DND-41 (cell line): ENCODE results near the gene MRPL33.

Source experiments
- ATAC-seq: fragments of 200-7000 bp; cut with Tn5 transposase; 3 replicates; pipeline ENCODE4 v1.9.1; 2021; ENCODE audit warnings: low read depth; ENCODE audit not compliant: insufficient read depth
- DNase-seq: peaks from one replicate; pipeline ENCODE4 v3.0.0-alpha.2; 2020
- H2AFZ ChIP-seq: 2 replicates; pipeline ENCODE4 v1.6.0; 2012; ENCODE audit warnings: low read depth, low read length
- H3K27ac ChIP-seq: 2 replicates; pipeline ENCODE4 v1.5.1; 2012; ENCODE audit warnings: low read length, inconsistent platforms
- H3K27me3 ChIP-seq: fragments of 200-600 bp; sonication (generic); 2 replicates; pipeline ENCODE4 v1.6.0; 2012; ENCODE audit warnings: low read length, mild to moderate bottlenecking, inconsistent platforms; ENCODE audit not compliant: insufficient read depth, poor library complexity
- H3K36me3 ChIP-seq: 2 replicates; pipeline ENCODE4 v1.5.1; 2012; ENCODE audit warnings: low read length, inconsistent platforms; ENCODE audit not compliant: insufficient read depth
- H3K4me1 ChIP-seq: 2 replicates; pipeline ENCODE4 v1.5.1; 2012; ENCODE audit warnings: mild to moderate bottlenecking, low read length; ENCODE audit not compliant: insufficient read depth
- H3K4me2 ChIP-seq: 2 replicates; pipeline ENCODE4 v1.6.0; 2012; ENCODE audit warnings: mild to moderate bottlenecking, moderate library complexity, low read length, inconsistent platforms; ENCODE audit not compliant: insufficient read depth
- H3K4me3 ChIP-seq, 2 experiments: fragments of 200-600 bp in 1 of 2; shearing (Covaris generic) in 1 of 2; 2 replicates each; pipeline ENCODE4 v1.5.1; 2012 to 2016; ENCODE audit warnings: inconsistent platforms in 2 of 2, low read length in 2 of 2, mild to moderate bottlenecking in 2 of 2, low read depth in 1 of 2, moderate library complexity in 1 of 2
- H3K79me2 ChIP-seq: 2 replicates; pipeline ENCODE4 v1.6.0; 2012; ENCODE audit warnings: low read length, inconsistent platforms; ENCODE audit not compliant: insufficient read depth
- H3K9ac ChIP-seq: 2 replicates; pipeline ENCODE4 v1.6.0; 2012; ENCODE audit warnings: low read depth, mild to moderate bottlenecking, inconsistent platforms, low read length, moderate library complexity
- H3K9me3 ChIP-seq: 2 replicates; pipeline ENCODE4 v1.5.1; 2012; ENCODE audit warnings: low read length, moderate library complexity, mild to moderate bottlenecking, inconsistent platforms; ENCODE audit not compliant: insufficient read depth, severe bottlenecking
- H4K20me1 ChIP-seq: 2 replicates; pipeline ENCODE4 v1.6.0; 2012; ENCODE audit warnings: low read length; ENCODE audit not compliant: insufficient read depth
- EZH2 ChIP-seq: IDR thresholded peaks from 3 replicates; pipeline ENCODE4 v1.6.1; 2012; ENCODE audit warnings: borderline replicate concordance, low read depth, mild to moderate bottlenecking, moderate library complexity, low read length, inconsistent platforms; ENCODE audit not compliant: severe bottlenecking
- TF ChIP-seq, protein P1 (sequence below): IDR thresholded peaks from 2 replicates; pipeline ENCODE4 v1.5.1; 2012; ENCODE audit warnings: borderline replicate concordance, low read length, moderate library complexity, mild to moderate bottlenecking; ENCODE audit not compliant: poor library complexity, severe bottlenecking; ENCODE audit errors: extremely low read depth

Gene MRPL33

GRCh38 chr2:27765621-27766286, 5.8 kb upstream of the MRPL33 start:
- Histone ChIP-seq H3K27me3 (peaks cover 6% of the 10 kb centered on the region), H4K20me1 (no peaks in the 10 kb centered on the region), H3K4me2 (no peak overlapping the region), H3K4me3 (no peak overlapping the region), H3K4me1 (peaks cover 1% of the 10 kb centered on the region), H3K9ac (no peak overlapping the region), H2AFZ (no peak overlapping the region), H3K27ac (no peak overlapping the region), H3K79me2 (no peaks in the 10 kb centered on the region), H3K36me3 (no peaks in the 10 kb centered on the region), H3K9me3 (no peaks in the 10 kb centered on the region)
- DNase-seq (no peak), ATAC-seq (no peak)
- no peak for TF ChIP-seq EZH2
- TF ChIP-seq, protein P1, sequence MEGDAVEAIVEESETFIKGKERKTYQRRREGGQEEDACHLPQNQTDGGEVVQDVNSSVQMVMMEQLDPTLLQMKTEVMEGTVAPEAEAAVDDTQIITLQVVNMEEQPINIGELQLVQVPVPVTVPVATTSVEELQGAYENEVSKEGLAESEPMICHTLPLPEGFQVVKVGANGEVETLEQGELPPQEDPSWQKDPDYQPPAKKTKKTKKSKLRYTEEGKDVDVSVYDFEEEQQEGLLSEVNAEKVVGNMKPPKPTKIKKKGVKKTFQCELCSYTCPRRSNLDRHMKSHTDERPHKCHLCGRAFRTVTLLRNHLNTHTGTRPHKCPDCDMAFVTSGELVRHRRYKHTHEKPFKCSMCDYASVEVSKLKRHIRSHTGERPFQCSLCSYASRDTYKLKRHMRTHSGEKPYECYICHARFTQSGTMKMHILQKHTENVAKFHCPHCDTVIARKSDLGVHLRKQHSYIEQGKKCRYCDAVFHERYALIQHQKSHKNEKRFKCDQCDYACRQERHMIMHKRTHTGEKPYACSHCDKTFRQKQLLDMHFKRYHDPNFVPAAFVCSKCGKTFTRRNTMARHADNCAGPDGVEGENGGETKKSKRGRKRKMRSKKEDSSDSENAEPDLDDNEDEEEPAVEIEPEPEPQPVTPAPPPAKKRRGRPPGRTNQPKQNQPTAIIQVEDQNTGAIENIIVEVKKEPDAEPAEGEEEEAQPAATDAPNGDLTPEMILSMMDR, result no peak

DNA sequence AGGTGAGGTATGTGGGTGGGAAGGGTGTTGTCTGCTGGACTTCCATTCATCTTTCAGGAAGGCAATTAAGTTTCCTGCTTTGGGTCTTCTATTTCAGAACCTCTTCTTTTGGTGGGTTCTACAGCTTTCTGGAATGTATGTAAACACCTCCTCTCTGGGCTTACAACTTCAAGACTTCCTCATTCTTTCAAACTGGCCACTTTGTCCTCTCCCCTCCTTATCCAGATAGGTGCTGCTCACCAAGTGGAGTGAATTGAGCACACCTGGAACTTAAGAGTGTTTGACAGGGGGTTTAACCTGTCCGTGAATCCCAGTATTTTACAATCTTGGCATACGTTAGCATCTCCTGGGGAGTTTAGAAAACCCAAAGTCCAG, 5.2 kb upstream of the MRPL33 start:
- peaks cover 7% of the 10 kb centered on the region for H3K4me1 ChIP-seq
- no peaks in the 10 kb centered on the region for H3K9me3 ChIP-seq
- DNase-seq (no peak), ATAC-seq (no peak)
- H3K4me3 ChIP-seq, result no peak overlapping the region
- H2AFZ ChIP-seq, result no peak overlapping the region
- no peak for TF ChIP-seq EZH2
- TF ChIP-seq, protein P1, result no peak
- no peaks in the 10 kb centered on the region for H3K79me2 ChIP-seq
- H3K27ac ChIP-seq, result no peak overlapping the region
- H3K9ac ChIP-seq, result no peak overlapping the region
- no peak overlapping the region for H3K4me2 ChIP-seq
- H4K20me1 ChIP-seq, result no peaks in the 10 kb centered on the region
- H3K36me3 ChIP-seq, result no peaks in the 10 kb centered on the region
- H3K27me3 ChIP-seq, result peaks cover 6% of the 10 kb centered on the region

DNA sequence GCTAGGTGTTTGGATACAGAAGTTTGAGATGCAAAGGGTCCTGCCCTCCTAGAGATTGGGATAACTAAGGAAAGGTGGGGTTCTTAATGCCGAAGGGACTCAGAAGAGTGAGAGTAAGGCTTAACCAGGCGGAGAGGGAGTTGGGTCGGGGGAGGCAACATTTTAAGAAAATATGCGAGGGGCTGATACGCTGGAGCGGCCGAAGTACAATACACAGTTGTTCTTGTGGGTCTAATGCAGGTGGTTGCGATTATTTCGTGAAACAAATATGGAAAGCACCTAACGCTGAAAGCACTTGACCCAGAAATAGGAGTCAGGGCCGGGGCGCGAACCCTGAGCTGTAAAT, 344 bp upstream of the MRPL33 start:
- Histone ChIP-seq H3K79me2 (peaks cover 44% of the 10 kb centered on the region), H3K4me1 (peaks cover 36% of the 10 kb centered on the region), H3K9ac (peak overlapping the region; percentile 81), H3K27ac (peak overlapping the region; percentile 83), H2AFZ (peak overlapping the region; percentile 90), H3K27me3 (peaks cover 6% of the 10 kb centered on the region), H4K20me1 (peaks cover 5% of the 10 kb centered on the region; the same call in 1 of the 2 replicates), H3K4me3 (peak overlapping the region; percentile 70 to 93), H3K4me2 (peak overlapping the region; percentile 84), H3K36me3 (peaks cover 17% of the 10 kb centered on the region), H3K9me3 (no peaks in the 10 kb centered on the region)
- TF ChIP-seq, protein P1, result no peak
- TF ChIP-seq EZH2, result no peak
- ATAC-seq (no peak), DNase-seq (no peak)
